HG03280 (cell line): ENCODE data around the gene MEIS1.
"Not testable (repeated sequence)": the region's sequence is repeated elsewhere in the genome, so short reads cannot be mapped to it uniquely, and the experiment has no call there.

Experiments used
- ATAC-seq: cut with Tn5 transposase; IDR thresholded peaks from one replicate; pipeline ENCODE4 v1.9.1; 2021; ENCODE audit warnings: mild to moderate bottlenecking, moderate library complexity; ENCODE audit not compliant: unreplicated experiment

Gene MEIS1

GRCh38 chr2:66434679-66435548 lies at the start of gene MEIS1:
Gene MEIS1 (plus strand): TSS chr2:66435125. CDS start chr2:66435857, 732 bp downstream.
- peak; percentile 77 for ATAC-seq

- ATAC-seq, result no peak
These were observed 47.7 kb upstream of the MEIS1 start for GRCh38 chr2:66387016-66387753.

GRCh38 chr2:66389651-66390131 lies 45.2 kb upstream of the MEIS1 start:
- ATAC-seq, result no peak

- ATAC-seq, result no peak
These were observed 44.8 kb upstream of the MEIS1 start for GRCh38 chr2:66390152-66390551.

- ATAC-seq, result no peak
These were observed 44.1 kb upstream of the MEIS1 start for GRCh38 chr2:66390811-66391210.

GRCh38 chr2:66391240-66391639 lies 43.7 kb upstream of the MEIS1 start:
- ATAC-seq, result not testable (repeated sequence)

- ATAC-seq, result no peak
These were observed 29.5 kb upstream of the MEIS1 start for GRCh38 chr2:66405473-66405872.

GRCh38 chr2:66408905-66409304 lies 26.0 kb upstream of the MEIS1 start:
- ATAC-seq, result no peak

- no peak for ATAC-seq
These were observed 22.1 kb upstream of the MEIS1 start for GRCh38 chr2:66412874-66413273.

- ATAC-seq, result no peak
These were observed 20.0 kb upstream of the MEIS1 start for GRCh38 chr2:66414896-66415295.

- ATAC-seq, result no peak
These were observed 16.5 kb upstream of the MEIS1 start for GRCh38 chr2:66418381-66418780.

- ATAC-seq, result no peak
These were observed 13.3 kb upstream of the MEIS1 start for GRCh38 chr2:66421612-66422011.

- ATAC-seq, result no peak
These were observed 11.4 kb upstream of the MEIS1 start for GRCh38 chr2:66423391-66424124.

GRCh38 chr2:66426244-66427111 lies 8.4 kb upstream of the MEIS1 start:
- no peak for ATAC-seq

- ATAC-seq, result no peak
These were observed 7.6 kb upstream of the MEIS1 start for GRCh38 chr2:66427300-66427699.

- peak; percentile 60 for ATAC-seq
These were observed 5.8 kb upstream of the MEIS1 start for GRCh38 chr2:66428986-66429612.

GRCh38 chr2:66429693-66430504 lies 5.0 kb upstream of the MEIS1 start:
- ATAC-seq, result no peak

- ATAC-seq, result no peak
These were observed 4.2 kb upstream of the MEIS1 start for GRCh38 chr2:66430505-66431273.
